CD14-positive monocyte (primary cell): Measurements from ENCODE around the gene TRRAP. TPM values are rescaled to one million over a fixed set of nuclear protein-coding genes. Genes with fewer than 3 reads are reported as not detected.

ENCODE experiments used
- DNase-seq, 3 donors: peaks; one replicate each; pipeline ENCODE4 v3.0.0-alpha.2; 2011 to 2022
- H2AFZ ChIP-seq: 2 replicates; pipeline ENCODE4 v1.6.0; 2012; ENCODE audit warnings: mild to moderate bottlenecking, low read depth, low read length, inconsistent platforms; ENCODE audit not compliant: insufficient read depth, poor library complexity, severe bottlenecking
- H3K27ac ChIP-seq, 2 donors: 1 replicate in 1 of 2; 2 replicates in 1 of 2; pipeline ENCODE4 v1.5.1; 2012 to 2013; ENCODE audit warnings: low read length in 2 of 2, control low read depth in 1 of 2, inconsistent platforms in 1 of 2, low read depth in 1 of 2, mild to moderate bottlenecking in 1 of 2
- H3K27me3 ChIP-seq, 2 donors: one replicate each; pipeline versions ENCODE4 v1.6.0 to v1.6.1; 2011 to 2013; ENCODE audit warnings: low read length in 2 of 2; ENCODE audit not compliant: control insufficient read depth in 2 of 2, insufficient read depth in 2 of 2
- H3K36me3 ChIP-seq, 2 donors: replicated peaks in 1 of 2; 1 replicate in 1 of 2; 2 replicates in 1 of 2; pipeline versions ENCODE4 v1.5.1 to v1.6.1; 2012 to 2013; ENCODE audit warnings: low read length in 2 of 2, control low read depth in 1 of 2, inconsistent platforms in 1 of 2, mild to moderate bottlenecking in 1 of 2; ENCODE audit not compliant: insufficient read depth in 2 of 2, control insufficient read depth in 1 of 2
- H3K4me1 ChIP-seq, 2 donors: 1 replicate in 1 of 2; 2 replicates in 1 of 2; pipeline versions ENCODE4 v1.5.1 to v1.6.1; 2012 to 2013; ENCODE audit warnings: low read length in 2 of 2, control low read depth in 1 of 2, inconsistent platforms in 1 of 2, mild to moderate bottlenecking in 1 of 2, moderate library complexity in 1 of 2; ENCODE audit not compliant: insufficient read depth in 2 of 2, control insufficient read depth in 1 of 2
- H3K4me2 ChIP-seq: replicated peaks from 2 replicates; pipeline ENCODE3; 2012; ENCODE audit warnings: low read length, moderate library complexity, mild to moderate bottlenecking; ENCODE audit not compliant: poor library complexity, severe bottlenecking; ENCODE audit errors: extremely low read depth
- H3K4me3 ChIP-seq, 3 experiments: fragments of 200-600 bp in 1 of 3; sonication (generic) in 1 of 3; replicated peaks in 1 of 3; 1 replicate in 2 of 3; 2 replicates in 1 of 3; pipeline ENCODE4 v1.5.1; 2011 to 2013; ENCODE audit warnings: low read length in 3 of 3, mild to moderate bottlenecking in 3 of 3, control low read depth in 2 of 3, low read depth in 2 of 3, inconsistent platforms in 1 of 3, moderate library complexity in 1 of 3
- H3K79me2 ChIP-seq: 2 replicates; pipeline ENCODE4 v1.6.0; 2012; ENCODE audit warnings: mild to moderate bottlenecking, control low read depth, inconsistent platforms, low read length, moderate library complexity; ENCODE audit not compliant: insufficient read depth
- H3K9ac ChIP-seq: 2 replicates; pipeline ENCODE4 v1.6.0; 2017; ENCODE audit warnings: low read length, mild to moderate bottlenecking; ENCODE audit not compliant: insufficient read depth, poor library complexity, severe bottlenecking
- H3K9me3 ChIP-seq, 2 donors: replicated peaks in 1 of 2; 1 replicate in 1 of 2; 2 replicates in 1 of 2; pipeline versions ENCODE4 v1.5.1 to v1.6.1; 2012 to 2013; ENCODE audit warnings: low read length in 2 of 2, control low read depth in 1 of 2; ENCODE audit not compliant: control insufficient read depth in 1 of 2, insufficient read depth in 1 of 2
- H4K20me1 ChIP-seq: 2 replicates; pipeline ENCODE4 v1.6.0; 2012; ENCODE audit warnings: mild to moderate bottlenecking, low read length, control low read depth, moderate library complexity; ENCODE audit not compliant: insufficient read depth
- H3K27ac Mint-ChIP-seq, 7 donors: one replicate each; pipeline ENCODE4 v1.8.0; 2020; ENCODE audit warnings: mild to moderate bottlenecking in 7 of 7, mixed read lengths in 7 of 7, moderate library complexity in 6 of 7, inconsistent platforms in 2 of 7
- H3K27me3 Mint-ChIP-seq, 3 donors: one replicate each; pipeline ENCODE4 v1.8.0; 2021 to 2022; ENCODE audit warnings: low read depth in 3 of 3, mild to moderate bottlenecking in 3 of 3, mixed read lengths in 3 of 3, moderate library complexity in 3 of 3, inconsistent platforms in 1 of 3
- H3K36me3 Mint-ChIP-seq, 2 donors: one replicate each; pipeline ENCODE4 v1.8.0; 2020; ENCODE audit warnings: mixed read lengths in 2 of 2, inconsistent platforms in 1 of 2, mild to moderate bottlenecking in 1 of 2
- H3K4me1 Mint-ChIP-seq: one replicate; pipeline ENCODE4 v1.8.0; 2020; ENCODE audit warnings: mild to moderate bottlenecking, mixed read lengths
- H3K4me3 Mint-ChIP-seq, 2 donors: one replicate each; pipeline ENCODE4 v1.8.0; 2020; ENCODE audit warnings: mild to moderate bottlenecking in 2 of 2, mixed read lengths in 2 of 2, moderate library complexity in 1 of 2
- H3K9me3 Mint-ChIP-seq, 7 donors: one replicate each; pipeline ENCODE4 v1.8.0; 2020 to 2022; ENCODE audit warnings: mixed read lengths in 7 of 7, mild to moderate bottlenecking in 6 of 7, moderate library complexity in 6 of 7, inconsistent platforms in 2 of 7
- CTCF ChIP-seq: fragments of 200-600 bp; IDR thresholded peaks from one replicate; pipeline ENCODE4 v1.8.0; 2022; ENCODE audit warnings: antibody characterized with exemption, mild to moderate bottlenecking
- WGBS: methylation state at CpG from one replicate; pipeline ENCODE4 v1.1.5; 2013; ENCODE audit warnings: missing lambda C conversion rate; ENCODE audit not compliant: insufficient coverage; 5-methylcytosine and 5-hydroxymethylcytosine counted together
- intact Hi-C, 2 donors: fragments of 100-400 bp; cut with micrococcal nuclease; formaldehyde crosslinking; loops; one replicate each; pipeline versions ENCODE4 v1.15.0 to v1.15.1; 2023
- polyA plus RNA-seq, 3 donors: library from polyadenylated mRNA; depleted of rRNA in 1 of 3; unstranded in 2 of 3; stranded (reverse) in 1 of 3; fragments of 300-500 nt in 2 of 3; fragments of >200 nt in 1 of 3; fragmentation: Illumina TruSeq in 2 of 3; gene quantifications; 1 replicate in 2 of 3; 2 replicates in 1 of 3; pipeline ENCODE4 v1.2.3, GENCODE V29; 2012 to 2021

Gene TRRAP
- polyA plus RNA-seq, 3 donors: 0.67 to 12.2 (median 1.2) TPM

- H3K9ac ChIP-seq: no peak overlapping the region
- Mint-ChIP-seq H3K4me1 (peaks cover 8% of the 10 kb centered on the region), H3K36me3 (peaks cover 30 to 56% of the 10 kb centered on the region in 2 donors), H3K9me3 (no peaks in the 10 kb centered on the region), H3K4me3 (no peak overlapping the region), H3K27me3 (peaks cover 0 to 2% (median 0%) of the 10 kb centered on the region in 3 donors), H3K27ac (peak overlapping the region in 1 of 7 donors; percentile 16)
- no peaks in the 10 kb centered on the region for H3K9me3 ChIP-seq
- H3K27ac ChIP-seq: no peak overlapping the region
- no CpG with 5 or more reads among the region's 3 CpGs for WGBS
- no peak overlapping the region for H3K4me2 ChIP-seq
- intact Hi-C loops: no loop called here
- no peak for TF ChIP-seq CTCF
- H3K4me1 ChIP-seq: peaks cover 0 to 6% of the 10 kb centered on the region in 2 donors
- no peak overlapping the region for H2AFZ ChIP-seq
- H3K4me3 ChIP-seq: no peak overlapping the region
- H3K79me2 ChIP-seq: no peaks in the 10 kb centered on the region
- no peaks in the 10 kb centered on the region for H4K20me1 ChIP-seq
- no peaks in the 10 kb centered on the region for H3K27me3 ChIP-seq
- H3K36me3 ChIP-seq: peaks cover 16 to 32% of the 10 kb centered on the region in 2 donors
- no peak for DNase-seq
These were observed 142.0 kb downstream of the TRRAP start for GRCh38 chr7:99020413-99020715.

- Histone ChIP-seq H3K27me3 (no peaks in the 10 kb centered on the region), H3K9me3 (no peaks in the 10 kb centered on the region), H3K4me1 (peaks cover 0 to 6% of the 10 kb centered on the region in 2 donors), H2AFZ (no peak overlapping the region), H4K20me1 (no peaks in the 10 kb centered on the region), H3K9ac (no peak overlapping the region), H3K79me2 (no peaks in the 10 kb centered on the region), H3K4me3 (no peak overlapping the region), H3K4me2 (no peak overlapping the region), H3K27ac (peak overlapping the region in 1 of 2 donors; percentile 40), H3K36me3 (peaks cover 12 to 25% of the 10 kb centered on the region in 2 donors)
- peak overlapping the region in 3 of 7 donors; percentile 36 to 84 (median 58) for H3K27ac Mint-ChIP-seq
- H3K27me3 Mint-ChIP-seq: peaks cover 0 to 2% (median 0%) of the 10 kb centered on the region in 3 donors
- intact Hi-C loops: no loop called here
- no peak for TF ChIP-seq CTCF
- H3K36me3 Mint-ChIP-seq: peaks cover 21 to 50% of the 10 kb centered on the region in 2 donors
- H3K4me3 Mint-ChIP-seq: no peak overlapping the region
- no peaks in the 10 kb centered on the region for H3K9me3 Mint-ChIP-seq
- H3K4me1 Mint-ChIP-seq: peaks cover 8% of the 10 kb centered on the region
- whole genome bisulfite sequencing: 81% methylated on average over 2 of the region's 3 CpGs
- DNase-seq: no peak
These were observed 143.7 kb downstream of the TRRAP start for GRCh38 chr7:99021941-99022560.
